K562 (cell line): Measurements from ENCODE around the gene LCP2. TPM values are rescaled to one million over a fixed set of nuclear protein-coding genes. Genes with fewer than 3 reads are reported as not detected.
A peak's percentile ranks its signal among the peaks of the same experiment; 100 is the strongest.

Experiments
- HMG20A ChIP-seq: fragments of 450-650 bp; formaldehyde crosslinking; conservative IDR thresholded peaks from 2 replicates; pipeline ENCODE4 v1.4.0; 2020; ENCODE audit warnings: mild to moderate bottlenecking, mixed read lengths
- KAT7 ChIP-seq: sonication (generic); formaldehyde crosslinking; IDR thresholded peaks from 2 replicates; pipeline ENCODE4 v1.8.0; 2022; ENCODE audit warnings: missing genetic modification reagents, mild to moderate bottlenecking, borderline replicate concordance
- MTA2 ChIP-seq: fragments of 450-650 bp; IDR thresholded peaks from 2 replicates; pipeline ENCODE4 v1.6.1; 2016; ENCODE audit warnings: low read depth
- NR2C2 ChIP-seq, 2 experiments: fragments of 200-800 bp in 1 of 2; sonication (Bioruptor generic) in 1 of 2; sonication (generic) in 1 of 2; formaldehyde crosslinking in 1 of 2; IDR thresholded peaks; 2 replicates each; pipeline versions ENCODE4 v1.6.1 to v1.8.0; 2016 to 2022; ENCODE audit warnings: mild to moderate bottlenecking in 1 of 2, missing compliant biosample characterization in 1 of 2, missing genetic modification characterization in 1 of 2, missing genetic modification reagents in 1 of 2
- RFX7 ChIP-seq: fragments of 250-450 bp; sonication (Bioruptor Pico); IDR thresholded peaks from 2 replicates; pipeline ENCODE4 v1.5.1; 2021; ENCODE audit warnings: mild to moderate bottlenecking
- SMARCC2 ChIP-seq: fragments of 450-650 bp; IDR thresholded peaks from 2 replicates; pipeline ENCODE4 v1.6.1; 2017; ENCODE audit warnings: antibody characterized with exemption, moderate library complexity, mild to moderate bottlenecking, low read depth
- SRSF7 ChIP-seq: fragments of 200-400 bp; formaldehyde crosslinking; optimal IDR thresholded peaks from 2 replicates; pipeline ENCODE3; 2017; ENCODE audit warnings: mild to moderate bottlenecking, low read depth, low read length
- USF1 ChIP-seq: sonication (generic); formaldehyde crosslinking; IDR thresholded peaks from 2 replicates; pipeline ENCODE4 v1.9.0; 2022; ENCODE audit warnings: mild to moderate bottlenecking, missing genetic modification reagents
- ZNF589 ChIP-seq: fragments of 200-800 bp; sonication (Bioruptor generic); IDR thresholded peaks from 2 replicates; pipeline ENCODE4 v1.6.1; 2016; ENCODE audit warnings: low read depth, missing genetic modification characterization, missing compliant biosample characterization
- polyA plus RNA-seq, 8 experiments: library from polyadenylated mRNA; depleted of rRNA in 4 of 8; stranded (reverse) in 5 of 8; unstranded in 3 of 8; fragments of >200 nt; fragmentation: Nextera tagmentation in 2 of 8; fragmentation: Illumina TruSeq in 1 of 8; extraction: Ambion mirVana in 2 of 8; extraction: Trizol in 1 of 8; gene quantifications; 2 replicates each; pipeline versions ENCODE4 v1.2.1 to v1.2.3, GENCODE V29; 2011 to 2014; ENCODE audit warnings: inconsistent platforms in 1 of 8, missing spikeins in 1 of 8
- total RNA-seq, 7 experiments: library from RNA; depleted of rRNA in 6 of 7; stranded (reverse); fragments of >200 nt in 6 of 7; fragmentation: Illumina TruSeq in 2 of 7; extraction: Trizol in 2 of 7; gene quantifications; 2 replicates each; pipeline versions ENCODE4 v1.2.1 to v1.2.3, GENCODE V29; 2011 to 2021; ENCODE audit warnings: low replicate concordance in 1 of 7
- TF ChIP-seq, protein P1 (sequence below), 2 experiments: fragments of 450-650 bp in 1 of 2; IDR thresholded peaks; 2 replicates each; pipeline ENCODE4 v1.6.1; 2011 to 2017; ENCODE audit warnings: low read depth in 2 of 2, antibody characterized with exemption in 1 of 2, borderline replicate concordance in 1 of 2, low read length in 1 of 2, mild to moderate bottlenecking in 1 of 2, mixed read lengths in 1 of 2; ENCODE audit not compliant: control insufficient read depth in 1 of 2

Gene LCP2
- total and polyA plus RNA-seq, 9 of the 15 experiments (the other 6 are each of a cell fraction or from before 2014, with no cell fraction given): 4.0 to 31.3 (median 14.6) TPM

- no peak for TF ChIP-seq NR2C2 (CRISPR knock-in tag; IDR thresholded peaks at IDR 0.05)
- TF ChIP-seq NR2C2 (tag; IDR thresholded peaks at IDR 0.05): no peak
- peak; percentile 79 for TF ChIP-seq ZNF589 (CRISPR knock-in tag)
- no peak for TF ChIP-seq MTA2
- 0 out of 2 replicates have a peak, but pooled peaks have one; percentile 49 for TF ChIP-seq KAT7 (CRISPR knock-in tag)
- TF ChIP-seq USF1 (CRISPR knock-in tag): peak; percentile 45; the same call in 1 of the 2 replicates
- no peak for TF ChIP-seq RFX7
- no peak for TF ChIP-seq SMARCC2
- no peak for TF ChIP-seq SRSF7
- TF ChIP-seq, protein P1, sequence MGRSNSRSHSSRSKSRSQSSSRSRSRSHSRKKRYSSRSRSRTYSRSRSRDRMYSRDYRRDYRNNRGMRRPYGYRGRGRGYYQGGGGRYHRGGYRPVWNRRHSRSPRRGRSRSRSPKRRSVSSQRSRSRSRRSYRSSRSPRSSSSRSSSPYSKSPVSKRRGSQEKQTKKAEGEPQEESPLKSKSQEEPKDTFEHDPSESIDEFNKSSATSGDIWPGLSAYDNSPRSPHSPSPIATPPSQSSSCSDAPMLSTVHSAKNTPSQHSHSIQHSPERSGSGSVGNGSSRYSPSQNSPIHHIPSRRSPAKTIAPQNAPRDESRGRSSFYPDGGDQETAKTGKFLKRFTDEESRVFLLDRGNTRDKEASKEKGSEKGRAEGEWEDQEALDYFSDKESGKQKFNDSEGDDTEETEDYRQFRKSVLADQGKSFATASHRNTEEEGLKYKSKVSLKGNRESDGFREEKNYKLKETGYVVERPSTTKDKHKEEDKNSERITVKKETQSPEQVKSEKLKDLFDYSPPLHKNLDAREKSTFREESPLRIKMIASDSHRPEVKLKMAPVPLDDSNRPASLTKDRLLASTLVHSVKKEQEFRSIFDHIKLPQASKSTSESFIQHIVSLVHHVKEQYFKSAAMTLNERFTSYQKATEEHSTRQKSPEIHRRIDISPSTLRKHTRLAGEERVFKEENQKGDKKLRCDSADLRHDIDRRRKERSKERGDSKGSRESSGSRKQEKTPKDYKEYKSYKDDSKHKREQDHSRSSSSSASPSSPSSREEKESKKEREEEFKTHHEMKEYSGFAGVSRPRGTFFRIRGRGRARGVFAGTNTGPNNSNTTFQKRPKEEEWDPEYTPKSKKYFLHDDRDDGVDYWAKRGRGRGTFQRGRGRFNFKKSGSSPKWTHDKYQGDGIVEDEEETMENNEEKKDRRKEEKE (IDR thresholded peaks at IDR 0.05; ENCODE audit: borderline replicate concordance in 1 of 2, control insufficient read depth in 1 of 2, low read depth in 2 of 2, low read length in 1 of 2): no peak
- TF ChIP-seq HMG20A (CRISPR knock-in tag): no peak
These were observed 4.5 kb upstream of the LCP2 start (continued) for GRCh38 chr5:170301981-170302652.
